Measurements from ENCODE around the gene ZNF281.

DNA sequence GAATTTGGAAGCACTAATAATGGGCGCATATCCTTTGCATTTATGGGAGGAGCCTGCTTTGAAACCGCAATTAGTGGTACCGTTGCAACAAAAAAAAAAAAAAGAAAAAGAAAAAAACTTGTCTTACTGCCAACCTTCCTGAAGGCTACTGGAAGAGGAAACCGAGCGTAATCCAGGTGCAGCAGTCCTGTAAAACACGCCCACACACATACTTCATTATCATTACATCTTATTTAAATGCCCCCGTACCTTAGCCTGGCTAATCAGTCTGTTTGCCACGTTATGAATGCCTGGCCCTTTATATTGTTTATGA lies 686 bp upstream of the ZNF281 start:
- TF ChIP-seq, protein P1, sequence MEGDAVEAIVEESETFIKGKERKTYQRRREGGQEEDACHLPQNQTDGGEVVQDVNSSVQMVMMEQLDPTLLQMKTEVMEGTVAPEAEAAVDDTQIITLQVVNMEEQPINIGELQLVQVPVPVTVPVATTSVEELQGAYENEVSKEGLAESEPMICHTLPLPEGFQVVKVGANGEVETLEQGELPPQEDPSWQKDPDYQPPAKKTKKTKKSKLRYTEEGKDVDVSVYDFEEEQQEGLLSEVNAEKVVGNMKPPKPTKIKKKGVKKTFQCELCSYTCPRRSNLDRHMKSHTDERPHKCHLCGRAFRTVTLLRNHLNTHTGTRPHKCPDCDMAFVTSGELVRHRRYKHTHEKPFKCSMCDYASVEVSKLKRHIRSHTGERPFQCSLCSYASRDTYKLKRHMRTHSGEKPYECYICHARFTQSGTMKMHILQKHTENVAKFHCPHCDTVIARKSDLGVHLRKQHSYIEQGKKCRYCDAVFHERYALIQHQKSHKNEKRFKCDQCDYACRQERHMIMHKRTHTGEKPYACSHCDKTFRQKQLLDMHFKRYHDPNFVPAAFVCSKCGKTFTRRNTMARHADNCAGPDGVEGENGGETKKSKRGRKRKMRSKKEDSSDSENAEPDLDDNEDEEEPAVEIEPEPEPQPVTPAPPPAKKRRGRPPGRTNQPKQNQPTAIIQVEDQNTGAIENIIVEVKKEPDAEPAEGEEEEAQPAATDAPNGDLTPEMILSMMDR (IDR thresholded peaks at IDR 0.05) = no peak
- no peak for TF ChIP-seq EZH2 (IDR thresholded peaks at IDR 0.05)
- no peak for TF ChIP-seq EZH2phosphoT487 (IDR thresholded peaks at IDR 0.05)
